Astrocyte of the hippocampus (primary cell): Measurements from ENCODE around the gene MKLN1.

Experiments used
- DNase-seq: peaks from one replicate; pipeline ENCODE4 v3.0.0; 2011; ENCODE audit warnings: low read depth, low spot score

The MKLN1 gene

DNA sequence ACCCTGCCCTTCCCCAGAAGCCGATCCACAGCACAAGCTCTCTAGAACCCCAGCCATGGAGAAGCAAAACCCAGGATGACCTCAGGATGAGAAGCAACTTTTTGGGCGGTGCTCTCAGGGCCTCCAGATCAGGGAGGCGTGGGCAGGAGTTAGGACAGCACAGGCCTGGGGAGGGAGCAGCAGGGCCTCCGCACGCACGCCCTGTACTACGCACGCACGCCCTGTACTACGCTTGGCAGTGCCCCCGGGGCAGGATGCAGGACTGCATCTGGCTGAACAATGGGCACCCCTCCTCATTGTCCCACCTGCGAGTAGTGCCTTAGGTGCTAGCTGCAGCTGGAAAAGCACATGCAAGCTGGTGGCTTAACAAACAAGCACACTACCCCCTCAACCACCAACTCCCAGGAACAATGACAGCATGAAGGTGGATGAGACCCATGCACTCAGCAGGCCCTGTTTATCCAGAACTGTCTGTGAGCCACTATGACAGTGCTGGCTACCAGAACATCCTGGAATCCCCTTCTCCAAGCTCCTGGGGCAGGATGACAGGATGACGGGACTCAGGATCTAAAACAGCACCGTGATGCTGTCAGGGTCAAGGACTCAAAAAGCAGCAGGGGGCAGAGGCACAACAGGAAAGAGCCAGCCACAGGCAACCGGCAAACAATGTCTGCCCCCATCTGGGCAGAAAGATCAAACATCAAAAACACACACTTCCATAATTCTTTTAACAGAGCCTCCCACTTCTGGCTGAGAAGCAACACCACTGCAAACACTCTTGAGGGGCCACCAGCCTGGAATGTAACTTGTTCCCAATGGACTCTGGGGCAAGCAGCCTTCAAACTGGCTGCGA lies 217.0 kb downstream of the MKLN1 start:
- DNase-seq: peak; percentile 44

GRCh38 chr7:131546126-131546525 lies 218.4 kb downstream of the MKLN1 start:
- DNase-seq: no peak
